Activated CD4-positive, alpha-beta memory T cell treated with anti-CD3 and anti-CD28 coated beads for 36 hours (primary cell): ENCODE results near the gene SKIC2. TPM values are rescaled to one million over a fixed set of nuclear protein-coding genes. Genes with fewer than 3 reads are reported as not detected.
A peak's percentile ranks its signal among the peaks of the same experiment; 100 is the strongest.

Experiments used
- CTCF ChIA-PET: fragments of 350-600 bp; sonication (Branson Sonifier 250); formaldehyde crosslinking; loops from one replicate; lab custom pipeline; 2021; ENCODE audit warnings: antibody characterized with exemption, inconsistent platforms; lab: Charles Lee
- POLR2A ChIA-PET: fragments of 350-600 bp; sonication (Branson Sonifier 250); formaldehyde crosslinking; loops from one replicate; lab custom pipeline; 2021; ENCODE audit warnings: antibody characterized with exemption; lab: Charles Lee
- DNase-seq: peaks from one replicate; pipeline ENCODE4 v3.0.0-alpha.2; 2020
- H3K27ac Mint-ChIP-seq: one replicate; pipeline ENCODE4 v1.8.0; 2021; ENCODE audit warnings: mixed read lengths
- H3K27me3 Mint-ChIP-seq: one replicate; pipeline ENCODE4 v1.8.0; 2021; ENCODE audit warnings: mixed read lengths
- H3K36me3 Mint-ChIP-seq: one replicate; pipeline ENCODE4 v1.8.0; 2021; ENCODE audit warnings: mixed read lengths
- H3K4me1 Mint-ChIP-seq: one replicate; pipeline ENCODE4 v1.8.0; 2021; ENCODE audit warnings: low read depth, mixed read lengths
- H3K4me3 Mint-ChIP-seq: one replicate; pipeline ENCODE4 v1.8.0; 2021; ENCODE audit warnings: mild to moderate bottlenecking, mixed read lengths
- H3K9me3 Mint-ChIP-seq: one replicate; pipeline ENCODE4 v1.8.0; 2021; ENCODE audit warnings: mixed read lengths
- intact Hi-C: fragments of 100-400 bp; cut with micrococcal nuclease; formaldehyde crosslinking; loops from one replicate; pipeline ENCODE4 v1.15.1; 2023
- total RNA-seq, 2 experiments: library from RNA; stranded (reverse); gene quantifications; one replicate each; pipeline ENCODE4 v1.2.3, GENCODE V29; 2021

The SKIC2 gene
- total RNA-seq, 2 experiments from 2014 or later = 95.7 to 101 TPM

- no peaks in the 10 kb centered on the region for H3K9me3 Mint-ChIP-seq
- no peak overlapping the region for H3K27ac Mint-ChIP-seq
- CTCF ChIA-PET = no interaction called here
- intact Hi-C loops = no loop called here
- H3K27me3 Mint-ChIP-seq = no peaks in the 10 kb centered on the region
- no peak for DNase-seq
- POLR2A ChIA-PET = no interaction called here
- peaks cover 26% of the 10 kb centered on the region for H3K4me1 Mint-ChIP-seq
- no peak overlapping the region for H3K4me3 Mint-ChIP-seq
- peaks cover 48% of the 10 kb centered on the region for H3K36me3 Mint-ChIP-seq
These were observed 4.9 kb downstream of the SKIC2 start for GRCh38 chr6:31963921-31964320.

GRCh38 chr6:31965700-31966099, 6.7 kb downstream of the SKIC2 start:
- CTCF ChIA-PET = no interaction called here
- no peak overlapping the region for H3K27ac Mint-ChIP-seq

GRCh38 chr6:31966506-31966905, 7.5 kb downstream of the SKIC2 start:
- Mint-ChIP-seq H3K27me3 (no peaks in the 10 kb centered on the region), H3K9me3 (no peaks in the 10 kb centered on the region), H3K4me1 (peaks cover 23% of the 10 kb centered on the region), H3K4me3 (no peak overlapping the region), H3K36me3 (peaks cover 46% of the 10 kb centered on the region), H3K27ac (peak overlapping the region; percentile 18)
- no peak for DNase-seq
- ChIA-PET CTCF (interaction anchor here (1.8 kb wide), 1 partner anchor 14 kb away, joined by 4 read pairs; no protein-coding TSS in a partner anchor), POLR2A (no interaction called here)
- intact Hi-C loops = no loop called here

More at GRCh38 chr6:31965700-31966099, 6.7 kb downstream of the SKIC2 start:
- DNase-seq = no peak
- Mint-ChIP-seq H3K9me3 (no peaks in the 10 kb centered on the region), H3K4me1 (peaks cover 24% of the 10 kb centered on the region), H3K4me3 (no peak overlapping the region), H3K27me3 (no peaks in the 10 kb centered on the region), H3K36me3 (peaks cover 55% of the 10 kb centered on the region)
- intact Hi-C loops = no loop called here
- POLR2A ChIA-PET = interaction anchor here (0.6 kb wide), 1 partner anchor 65 kb away, joined by 3 read pairs; no protein-coding TSS in a partner anchor

GRCh38 chr6:31966997-31967925, 8.3 kb downstream of the SKIC2 start:
- Mint-ChIP-seq H3K36me3 (peaks cover 41% of the 10 kb centered on the region), H3K4me3 (no peak overlapping the region), H3K27me3 (no peaks in the 10 kb centered on the region), H3K9me3 (no peaks in the 10 kb centered on the region), H3K4me1 (peaks cover 21% of the 10 kb centered on the region), H3K27ac (peak overlapping the region; percentile 18)
- POLR2A ChIA-PET = interaction anchor here (1.1 kb wide), 2 partner anchors 8 kb away, joined by 3 to 5 read pairs; partner anchors contain the start of genes NELFE and SKIC2
- intact Hi-C loops = no loop called here
- no peak for DNase-seq
- CTCF ChIA-PET = interaction anchor here (1.8 kb wide), 1 partner anchor 15 kb away, joined by 4 read pairs; no protein-coding TSS in a partner anchor

- DNase-seq = no peak
- no peaks in the 10 kb centered on the region for H3K27me3 Mint-ChIP-seq
- H3K9me3 Mint-ChIP-seq = no peaks in the 10 kb centered on the region
- intact Hi-C loops = no loop called here
- H3K27ac Mint-ChIP-seq = no peak overlapping the region
- H3K4me1 Mint-ChIP-seq = peaks cover 24% of the 10 kb centered on the region
- POLR2A ChIA-PET = interaction anchor here (1.1 kb wide), 2 partner anchors 8 to 9 kb away, joined by 3 to 5 read pairs; partner anchors contain the start of genes NELFE and SKIC2
- peaks cover 35% of the 10 kb centered on the region for H3K36me3 Mint-ChIP-seq
- H3K4me3 Mint-ChIP-seq = no peak overlapping the region
- CTCF ChIA-PET = interaction anchor here (1.8 kb wide), 1 partner anchor 16 kb away, joined by 4 read pairs; no protein-coding TSS in a partner anchor
These were observed 8.9 kb downstream of the SKIC2 start for GRCh38 chr6:31967926-31968320.

GRCh38 chr6:31968326-31968725, 9.4 kb downstream of the SKIC2 start:
- Mint-ChIP-seq H3K4me3 (no peak overlapping the region), H3K9me3 (no peaks in the 10 kb centered on the region), H3K36me3 (peaks cover 34% of the 10 kb centered on the region), H3K27ac (no peak overlapping the region), H3K4me1 (peaks cover 28% of the 10 kb centered on the region), H3K27me3 (no peaks in the 10 kb centered on the region)
- ChIA-PET POLR2A (interaction anchor here (1.1 kb wide), 2 partner anchors 9 to 10 kb away, joined by 3 to 5 read pairs; partner anchors contain the start of genes NELFE and SKIC2), CTCF (interaction anchor here (1.1 kb wide), 1 partner anchor 9 kb away, joined by 3 read pairs; the partner anchor contains the start of gene SKIC2)
- no peak for DNase-seq
- intact Hi-C loops = no loop called here

GRCh38 chr6:31968791-31969711, 10.1 kb downstream of the SKIC2 start:
- Mint-ChIP-seq H3K4me1 (peaks cover 33% of the 10 kb centered on the region), H3K27me3 (no peaks in the 10 kb centered on the region), H3K27ac (peak overlapping the region; percentile 100), H3K9me3 (no peaks in the 10 kb centered on the region), H3K36me3 (peaks cover 30% of the 10 kb centered on the region), H3K4me3 (no peak overlapping the region)
- DNase-seq = no peak
- POLR2A ChIA-PET = interaction anchor here (1.1 to 4.2 kb wide), 2 partner anchors 10 kb away, joined by 3 to 39 read pairs; partner anchors contain the start of genes NELFE and SKIC2
- intact Hi-C loops = no loop called here
- CTCF ChIA-PET = interaction anchor here (1.1 kb wide), 1 partner anchor 10 kb away, joined by 3 read pairs; the partner anchor contains the start of gene SKIC2

GRCh38 chr6:31969712-31970603, 11.0 kb downstream of the SKIC2 start:
- peak overlapping the region; percentile 100 for H3K27ac Mint-ChIP-seq
- no peak for DNase-seq
- POLR2A ChIA-PET = interaction anchor here (0.7 to 4.2 kb wide), 3 partner anchors 11 to 318 kb away, joined by 3 to 39 read pairs (median 3); partner anchors contain the start of genes BAG6, NELFE and SKIC2
- H3K36me3 Mint-ChIP-seq = peaks cover 27% of the 10 kb centered on the region
- no peaks in the 10 kb centered on the region for H3K27me3 Mint-ChIP-seq
- CTCF ChIA-PET = interaction anchor here (1.1 to 1.2 kb wide), 2 partner anchors 11 to 17 kb away, joined by 3 to 5 read pairs; partner anchors contain the start of genes NELFE and SKIC2
- H3K9me3 Mint-ChIP-seq = no peaks in the 10 kb centered on the region
- intact Hi-C loops = loop anchor here (10.0 kb wide), 3 partner anchors 205 to 1005 kb away; partner anchors contain the start of genes AGPAT1, CLIC1 and RNF5
- H3K4me1 Mint-ChIP-seq = peaks cover 39% of the 10 kb centered on the region
- peak overlapping the region; percentile 95 for H3K4me3 Mint-ChIP-seq

GRCh38 chr6:31970604-31971271, 11.8 kb downstream of the SKIC2 start:
- ChIA-PET CTCF (interaction anchor here (1.1 to 1.8 kb wide), 3 partner anchors 12 to 18 kb away, joined by 3 to 7 read pairs (median 5); partner anchors contain the start of genes NELFE and SKIC2), POLR2A (interaction anchor here (0.7 to 4.2 kb wide), 5 partner anchors 8 to 350 kb away, joined by 3 to 39 read pairs (median 5); partner anchors contain the start of genes NELFE, PRRC2A and SKIC2)
- H3K36me3 Mint-ChIP-seq = peaks cover 29% of the 10 kb centered on the region
- H3K27me3 Mint-ChIP-seq = no peaks in the 10 kb centered on the region
- H3K4me3 Mint-ChIP-seq = peak overlapping the region; percentile 95
- no peak for DNase-seq
- H3K4me1 Mint-ChIP-seq = peaks cover 39% of the 10 kb centered on the region
- intact Hi-C loops = loop anchor here (10.0 kb wide), 3 partner anchors 204 to 1004 kb away; partner anchors contain the start of genes AGPAT1, CLIC1 and RNF5
- no peaks in the 10 kb centered on the region for H3K9me3 Mint-ChIP-seq
- H3K27ac Mint-ChIP-seq = peak overlapping the region; percentile 100
